Smooth muscle cell (in vitro differentiated cells): Measurements from ENCODE around the gene PHPT1. TPM values are rescaled to one million over a fixed set of nuclear protein-coding genes. Genes with fewer than 3 reads are reported as not detected.

ENCODE experiments used
- DNase-seq: peaks from one replicate; lab custom pipeline; 2025; ENCODE audit not compliant: unreplicated experiment; lab: John Stamatoyannopoulos, UW
- H2AFZ ChIP-seq: fragments of 200-600 bp; sonication (generic); 2 replicates; pipeline ENCODE4 v1.6.0; 2016; ENCODE audit warnings: antibody characterized with exemption, low read depth, mild to moderate bottlenecking
- H3F3A ChIP-seq: fragments of 200-600 bp; sonication (generic); 2 replicates; pipeline ENCODE4 v1.6.0; 2017; ENCODE audit warnings: antibody characterized with exemption, low read depth
- H3K27ac ChIP-seq: fragments of 200-600 bp; sonication (generic); 2 replicates; pipeline ENCODE4 v1.5.1; 2016; ENCODE audit warnings: low read depth, mild to moderate bottlenecking
- H3K27me3 ChIP-seq: fragments of 200-600 bp; sonication (generic); 2 replicates; pipeline ENCODE4 v1.6.1; 2016; ENCODE audit warnings: low read depth, mild to moderate bottlenecking
- H3K36me3 ChIP-seq: fragments of 200-600 bp; sonication (generic); 2 replicates; pipeline ENCODE4 v1.5.1; 2016; ENCODE audit warnings: low read depth
- H3K4me1 ChIP-seq: fragments of 200-600 bp; sonication (generic); 2 replicates; pipeline ENCODE4 v1.5.1; 2016; ENCODE audit warnings: low read depth
- H3K4me2 ChIP-seq: fragments of 200-600 bp; sonication (generic); 2 replicates; pipeline ENCODE4 v1.6.0; 2016; ENCODE audit warnings: mild to moderate bottlenecking
- H3K4me3 ChIP-seq: fragments of 200-600 bp; sonication (generic); 2 replicates; pipeline ENCODE4 v1.5.1; 2016; ENCODE audit warnings: mild to moderate bottlenecking
- H3K79me2 ChIP-seq: fragments of 200-600 bp; sonication (generic); 2 replicates; pipeline ENCODE4 v1.6.0; 2016; ENCODE audit warnings: low read depth, mild to moderate bottlenecking
- H3K9ac ChIP-seq: fragments of 200-600 bp; sonication (generic); 2 replicates; pipeline ENCODE4 v1.6.0; 2016; ENCODE audit warnings: low read depth
- H3K9me3 ChIP-seq: fragments of 200-600 bp; sonication (generic); replicated peaks from 2 replicates; pipeline ENCODE4 v1.5.1; 2016; ENCODE audit warnings: low read depth
- H4K20me1 ChIP-seq: fragments of 200-600 bp; sonication (generic); 2 replicates; pipeline ENCODE4 v1.6.0; 2016; ENCODE audit warnings: low read depth
- WGBS: methylation state at CpG from one replicate; pipeline ENCODE4 v1.1.7; 2016; ENCODE audit warnings: low lambda C conversion rate; 5-methylcytosine and 5-hydroxymethylcytosine counted together
- polyA plus RNA-seq: library from polyadenylated mRNA; unstranded; fragments of >200 nt; fragmentation: Nextera tagmentation; extraction: Ambion mirVana; gene quantifications from 2 replicates; pipeline ENCODE4 v1.2.1, GENCODE V29; 2016
- total RNA-seq: library from RNA; depleted of rRNA; stranded (reverse); fragments of >200 nt; gene quantifications from 2 replicates; pipeline ENCODE4 v1.2.3, GENCODE V29; 2014
- TF ChIP-seq, protein P1 (sequence below): fragments of 200-600 bp; sonication (generic); IDR thresholded peaks from 2 replicates; pipeline ENCODE4 v1.5.1; 2017; ENCODE audit warnings: borderline replicate concordance, mild to moderate bottlenecking, antibody characterized with exemption; ENCODE audit not compliant: insufficient read depth, poor library complexity, severe bottlenecking

Gene PHPT1
- total and polyA plus RNA-seq, 2 experiments from 2014 or later: 173 to 381 TPM

- Histone ChIP-seq H3F3A (no peaks in the 10 kb centered on the region), H4K20me1 (peaks cover 39% of the 10 kb centered on the region), H3K4me3 (no peak overlapping the region), H3K9me3 (no peaks in the 10 kb centered on the region), H3K4me2 (no peak overlapping the region), H2AFZ (no peak overlapping the region), H3K27me3 (no peaks in the 10 kb centered on the region), H3K36me3 (no peaks in the 10 kb centered on the region), H3K4me1 (no peaks in the 10 kb centered on the region), H3K27ac (no peak overlapping the region), H3K79me2 (peaks cover 20% of the 10 kb centered on the region), H3K9ac (no peak overlapping the region)
- WGBS: 90% methylated on average over 9 of the region's 9 CpGs
- no peak for DNase-seq
- TF ChIP-seq, protein P1, sequence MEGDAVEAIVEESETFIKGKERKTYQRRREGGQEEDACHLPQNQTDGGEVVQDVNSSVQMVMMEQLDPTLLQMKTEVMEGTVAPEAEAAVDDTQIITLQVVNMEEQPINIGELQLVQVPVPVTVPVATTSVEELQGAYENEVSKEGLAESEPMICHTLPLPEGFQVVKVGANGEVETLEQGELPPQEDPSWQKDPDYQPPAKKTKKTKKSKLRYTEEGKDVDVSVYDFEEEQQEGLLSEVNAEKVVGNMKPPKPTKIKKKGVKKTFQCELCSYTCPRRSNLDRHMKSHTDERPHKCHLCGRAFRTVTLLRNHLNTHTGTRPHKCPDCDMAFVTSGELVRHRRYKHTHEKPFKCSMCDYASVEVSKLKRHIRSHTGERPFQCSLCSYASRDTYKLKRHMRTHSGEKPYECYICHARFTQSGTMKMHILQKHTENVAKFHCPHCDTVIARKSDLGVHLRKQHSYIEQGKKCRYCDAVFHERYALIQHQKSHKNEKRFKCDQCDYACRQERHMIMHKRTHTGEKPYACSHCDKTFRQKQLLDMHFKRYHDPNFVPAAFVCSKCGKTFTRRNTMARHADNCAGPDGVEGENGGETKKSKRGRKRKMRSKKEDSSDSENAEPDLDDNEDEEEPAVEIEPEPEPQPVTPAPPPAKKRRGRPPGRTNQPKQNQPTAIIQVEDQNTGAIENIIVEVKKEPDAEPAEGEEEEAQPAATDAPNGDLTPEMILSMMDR: no peak
These were observed 11.3 kb downstream of the PHPT1 start for GRCh38 chr9:136860529-136860928.

DNA sequence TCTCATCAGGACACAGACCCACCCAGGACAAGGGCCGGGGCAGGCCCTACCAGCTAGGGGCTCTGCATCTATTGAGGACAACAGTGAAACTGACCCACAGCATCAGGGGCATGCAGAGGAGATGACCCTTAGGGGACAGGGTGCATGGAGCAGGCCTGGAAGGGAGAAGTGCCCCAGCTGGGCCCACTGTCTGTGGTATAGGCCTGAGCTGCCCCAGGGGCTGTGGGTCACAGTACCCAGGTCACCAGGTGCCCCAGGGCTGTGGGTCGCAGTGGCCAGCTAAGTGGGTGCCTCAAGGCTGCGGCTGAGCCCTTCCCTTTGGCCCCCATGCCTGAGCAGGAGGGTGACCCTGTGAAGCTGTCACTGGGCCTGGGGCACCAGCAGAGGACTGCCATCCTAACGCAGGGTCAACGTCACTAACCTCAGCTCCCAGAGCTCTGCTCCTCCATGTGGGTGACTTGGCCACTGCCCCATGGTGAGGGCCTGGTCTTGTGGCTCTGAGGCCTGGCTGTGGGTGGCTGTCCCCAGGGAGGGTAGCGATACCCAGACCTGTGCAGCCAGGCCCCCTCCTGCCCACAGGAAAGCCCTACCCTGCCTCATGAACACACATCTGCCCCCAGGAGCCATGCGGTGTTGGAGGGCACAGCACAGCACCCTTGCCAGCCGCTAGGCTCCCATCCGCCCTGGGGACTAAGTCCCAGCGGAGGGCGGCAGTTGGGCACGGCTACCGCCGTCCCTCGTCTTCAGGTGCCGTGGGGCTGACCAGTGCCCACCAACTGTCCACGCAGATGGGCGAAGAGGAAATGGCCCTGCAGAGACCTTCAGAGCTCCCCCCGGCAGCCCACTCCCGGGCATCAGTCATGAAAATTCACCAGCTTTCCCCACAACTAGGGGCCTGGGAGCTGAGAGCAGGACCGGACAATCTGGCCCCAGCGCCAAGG, 12.0 kb downstream of the PHPT1 start:
- H3K27ac ChIP-seq: no peak overlapping the region
- H2AFZ ChIP-seq: no peak overlapping the region
- TF ChIP-seq, protein P1: no peak
- H3K4me1 ChIP-seq: no peaks in the 10 kb centered on the region
- DNase-seq: no peak
- H3F3A ChIP-seq: no peaks in the 10 kb centered on the region
- 98% methylated on average over 22 of the region's 22 CpGs for WGBS
- peaks cover 39% of the 10 kb centered on the region for H4K20me1 ChIP-seq
- peaks cover 27% of the 10 kb centered on the region for H3K79me2 ChIP-seq
- no peaks in the 10 kb centered on the region for H3K36me3 ChIP-seq
- no peaks in the 10 kb centered on the region for H3K9me3 ChIP-seq
- no peak overlapping the region for H3K4me3 ChIP-seq
- H3K4me2 ChIP-seq: no peak overlapping the region
- no peak overlapping the region for H3K9ac ChIP-seq
- H3K27me3 ChIP-seq: no peaks in the 10 kb centered on the region

GRCh38 chr9:136861874-136862457, 12.8 kb downstream of the PHPT1 start:
- no peak overlapping the region for H3K27ac ChIP-seq
- peaks cover 32% of the 10 kb centered on the region for H3K79me2 ChIP-seq
- no peaks in the 10 kb centered on the region for H3K9me3 ChIP-seq
- no peaks in the 10 kb centered on the region for H3K36me3 ChIP-seq
- no peaks in the 10 kb centered on the region for H3K4me1 ChIP-seq
- H4K20me1 ChIP-seq: peaks cover 39% of the 10 kb centered on the region
- DNase-seq: no peak
- no peak overlapping the region for H2AFZ ChIP-seq
- no peaks in the 10 kb centered on the region for H3K27me3 ChIP-seq
- no peak overlapping the region for H3K4me2 ChIP-seq
- WGBS: 92% methylated on average over 26 of the region's 26 CpGs
- TF ChIP-seq, protein P1: no peak
- no peak overlapping the region for H3K9ac ChIP-seq
- H3K4me3 ChIP-seq: no peak overlapping the region
- no peaks in the 10 kb centered on the region for H3F3A ChIP-seq
